ENCODE data around the gene AFP. TPM values are rescaled to one million over a fixed set of nuclear protein-coding genes. Genes with fewer than 3 reads are reported as not detected.

AFP gene
- total and polyA plus RNA-seq, 2 of the 4 experiments (the other 2 are of a cell fraction), result 0.87 to 1.3 TPM

DNA sequence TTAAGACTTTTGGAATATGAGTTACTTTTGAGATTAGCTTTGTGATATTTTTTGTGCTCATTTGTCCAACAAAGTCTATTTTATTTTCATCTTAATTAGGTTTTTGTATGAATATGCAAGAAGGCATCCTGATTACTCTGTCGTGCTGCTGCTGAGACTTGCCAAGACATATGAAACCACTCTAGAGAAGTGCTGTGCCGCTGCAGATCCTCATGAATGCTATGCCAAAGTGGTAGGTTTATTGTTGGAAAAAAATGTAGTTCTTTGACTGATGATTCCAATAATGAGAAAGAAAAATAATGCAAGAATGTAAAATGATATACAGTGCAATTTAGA, 21.1 kb upstream of the AFP start:
- no peak overlapping the region for H2BK15ac ChIP-seq (ENCODE audit: low read depth, low read length)
- CTCF ChIA-PET, result no interaction called here
- no peak overlapping the region for H2BK20ac ChIP-seq (ENCODE audit: low read depth, low read length)
- WGBS, 2 experiments (ENCODE audit: extremely low coverage in 2 of 2, insufficient read length in 1 of 2), result 60% methylated on average over 1 of the region's 2 CpGs; no CpG with 5 or more reads in 1 of the 2 experiments
- POLR2A ChIA-PET (ENCODE audit: unreplicated experiment), result no interaction called here
- no peak overlapping the region for H2BK5ac ChIP-seq (ENCODE audit: low read depth, low read length, poor library complexity, severe bottlenecking)
- H3K9me3 ChIP-seq (ENCODE audit: control insufficient read depth, insufficient read depth, low read length), result no peaks in the 10 kb centered on the region
- H3K27ac ChIP-seq (ENCODE audit: insufficient read depth, low read length), result no peak overlapping the region
- H2AFZ ChIP-seq (replicated peaks; ENCODE audit: low read length, poor library complexity), result no peak overlapping the region
- no peak overlapping the region for H3K14ac ChIP-seq (replicated peaks; ENCODE audit: low read depth, low read length)
- no peak overlapping the region for H3K4me3 ChIP-seq (ENCODE audit: insufficient read depth, low read depth, low read length)
- no peaks in the 10 kb centered on the region for H3K79me1 ChIP-seq (ENCODE audit: low read depth in 1 of 2, low read length in 2 of 2)
- no peak overlapping the region for H3K23ac ChIP-seq (ENCODE audit: low read depth, low read length)
- H3K9ac ChIP-seq (ENCODE audit: low read depth, low read length), result no peak overlapping the region
- dilution Hi-C loops (cut with HindIII; ENCODE audit: low sequenced_read_pairs, unreplicated experiment) (no loop called here), in situ Hi-C loops (cut with MboI; ENCODE audit: low sequenced_read_pairs) (no loop called here), intact Hi-C loops (cut with micrococcal nuclease) (no loop called here)
- peaks cover 2% of the 10 kb centered on the region; the same call in 1 of the 2 replicates for H3K27me3 ChIP-seq (ENCODE audit: control insufficient read depth, insufficient read depth, low read length)
- no peak overlapping the region for H3K18ac ChIP-seq (ENCODE audit: low read depth, low read length)
- ATAC-seq (ENCODE audit: low read depth), result no peak
- H4K20me1 ChIP-seq (ENCODE audit: insufficient read depth, low read length), result no peaks in the 10 kb centered on the region
- H4K5ac ChIP-seq (ENCODE audit: low read depth, low read length), result no peak overlapping the region
- BruUV-seq (replicated peaks), result no TSS peak
- no peak overlapping the region for H3K4me2 ChIP-seq (ENCODE audit: low read depth, low read length)
- no peak for DNase-seq
- TF ChIP-seq, protein P1, sequence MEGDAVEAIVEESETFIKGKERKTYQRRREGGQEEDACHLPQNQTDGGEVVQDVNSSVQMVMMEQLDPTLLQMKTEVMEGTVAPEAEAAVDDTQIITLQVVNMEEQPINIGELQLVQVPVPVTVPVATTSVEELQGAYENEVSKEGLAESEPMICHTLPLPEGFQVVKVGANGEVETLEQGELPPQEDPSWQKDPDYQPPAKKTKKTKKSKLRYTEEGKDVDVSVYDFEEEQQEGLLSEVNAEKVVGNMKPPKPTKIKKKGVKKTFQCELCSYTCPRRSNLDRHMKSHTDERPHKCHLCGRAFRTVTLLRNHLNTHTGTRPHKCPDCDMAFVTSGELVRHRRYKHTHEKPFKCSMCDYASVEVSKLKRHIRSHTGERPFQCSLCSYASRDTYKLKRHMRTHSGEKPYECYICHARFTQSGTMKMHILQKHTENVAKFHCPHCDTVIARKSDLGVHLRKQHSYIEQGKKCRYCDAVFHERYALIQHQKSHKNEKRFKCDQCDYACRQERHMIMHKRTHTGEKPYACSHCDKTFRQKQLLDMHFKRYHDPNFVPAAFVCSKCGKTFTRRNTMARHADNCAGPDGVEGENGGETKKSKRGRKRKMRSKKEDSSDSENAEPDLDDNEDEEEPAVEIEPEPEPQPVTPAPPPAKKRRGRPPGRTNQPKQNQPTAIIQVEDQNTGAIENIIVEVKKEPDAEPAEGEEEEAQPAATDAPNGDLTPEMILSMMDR (conservative IDR thresholded peaks at IDR 0.05; ENCODE audit: low read depth, low read length), result no peak
- TF ChIP-seq CHD1 (IDR thresholded peaks at IDR 0.05; ENCODE audit: low read depth, low read length), result no peak
- TF ChIP-seq, protein P2, sequence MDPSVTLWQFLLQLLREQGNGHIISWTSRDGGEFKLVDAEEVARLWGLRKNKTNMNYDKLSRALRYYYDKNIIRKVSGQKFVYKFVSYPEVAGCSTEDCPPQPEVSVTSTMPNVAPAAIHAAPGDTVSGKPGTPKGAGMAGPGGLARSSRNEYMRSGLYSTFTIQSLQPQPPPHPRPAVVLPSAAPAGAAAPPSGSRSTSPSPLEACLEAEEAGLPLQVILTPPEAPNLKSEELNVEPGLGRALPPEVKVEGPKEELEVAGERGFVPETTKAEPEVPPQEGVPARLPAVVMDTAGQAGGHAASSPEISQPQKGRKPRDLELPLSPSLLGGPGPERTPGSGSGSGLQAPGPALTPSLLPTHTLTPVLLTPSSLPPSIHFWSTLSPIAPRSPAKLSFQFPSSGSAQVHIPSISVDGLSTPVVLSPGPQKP (IDR thresholded peaks at IDR 0.05; ENCODE audit: borderline replicate concordance, low read depth, low read length), result no peak
- no peaks in the 10 kb centered on the region for H3K36me3 ChIP-seq (ENCODE audit: control insufficient read depth, insufficient read depth, low read length)
- no peak overlapping the region for H2AK5ac ChIP-seq (ENCODE audit: low read depth, low read length)
- H3K4me1 ChIP-seq (ENCODE audit: control insufficient read depth, insufficient read depth, low read length), result no peaks in the 10 kb centered on the region
- H3K56ac ChIP-seq (ENCODE audit: extremely low read depth, insufficient read depth, low read length), result no peak overlapping the region
- H2AK9ac ChIP-seq (replicated peaks; ENCODE audit: low read depth, low read length, poor library complexity), result no peak overlapping the region
- H4K91ac ChIP-seq (ENCODE audit: insufficient read depth, low read depth, low read length), result no peak overlapping the region
- H2BK120ac ChIP-seq (ENCODE audit: low read depth, low read length), result no peak overlapping the region
- no peaks in the 10 kb centered on the region for H3K9me1 ChIP-seq (ENCODE audit: insufficient read depth, low read length)
- no peak overlapping the region for H4K8ac ChIP-seq (ENCODE audit: low read depth in 2 of 2, low read length in 2 of 2)
- no peak overlapping the region for H3K4ac ChIP-seq (ENCODE audit: low read depth, low read length)
